Cardiac fibroblast (primary cell): Measurements from ENCODE around the gene SPRR1B.

Experiments used
- DNase-seq, 2 donors: peaks; one replicate each; pipeline versions ENCODE4 v3.0.0 to v3.0.0-alpha.2; 2010; ENCODE audit warnings: low read depth in 2 of 2
- H3K4me3 ChIP-seq, 2 donors: replicated peaks in 1 of 2; 1 replicate in 1 of 2; 2 replicates in 1 of 2; pipeline ENCODE4 v1.5.1; 2011; ENCODE audit warnings: low read depth in 2 of 2, low read length in 2 of 2, mild to moderate bottlenecking in 2 of 2, moderate library complexity in 1 of 2
- CTCF ChIP-seq: IDR thresholded peaks from one replicate; pipeline ENCODE4 v1.5.1; 2011; ENCODE audit warnings: low read depth, mild to moderate bottlenecking, low read length, inconsistent platforms

SPRR1B gene

GRCh38 chr1:153023109-153023508 lies 7.9 kb upstream of the SPRR1B start:
- H3K4me3 ChIP-seq: no peak overlapping the region
- no peak for DNase-seq
- TF ChIP-seq CTCF: no peak

GRCh38 chr1:153024413-153024812 lies 6.6 kb upstream of the SPRR1B start:
- H3K4me3 ChIP-seq: no peak overlapping the region
- no peak for TF ChIP-seq CTCF
- no peak for DNase-seq

- no peak overlapping the region for H3K4me3 ChIP-seq
- DNase-seq: no peak
- TF ChIP-seq CTCF: no peak
Observed at GRCh38 chr1:153025797-153026196, 5.2 kb upstream of the SPRR1B start.

- H3K4me3 ChIP-seq: no peak overlapping the region
- TF ChIP-seq CTCF: no peak
- DNase-seq: no peak
Observed at GRCh38 chr1:153028766-153029165, 2.2 kb upstream of the SPRR1B start.

GRCh38 chr1:153032073-153032472 lies 1.1 kb downstream of the SPRR1B start:
- no peak for TF ChIP-seq CTCF
- DNase-seq: no peak
- H3K4me3 ChIP-seq: no peak overlapping the region

- peak; percentile 19 to 25 for DNase-seq
- TF ChIP-seq CTCF: no peak
- H3K4me3 ChIP-seq: no peak overlapping the region
Observed at GRCh38 chr1:153032677-153033308, 1.8 kb downstream of the SPRR1B start.

GRCh38 chr1:153035211-153035610 lies 4.2 kb downstream of the SPRR1B start:
- H3K4me3 ChIP-seq: no peak overlapping the region
- TF ChIP-seq CTCF: no peak
- no peak for DNase-seq
